ENCODE results near the gene RPP14. TPM values are rescaled to one million over a fixed set of nuclear protein-coding genes. Genes with fewer than 3 reads are reported as not detected.

RPP14 gene
- total and polyA plus RNA-seq, 2 experiments from 2014 or later: 11.7 to 18.6 TPM

- TF ChIP-seq, protein P1, sequence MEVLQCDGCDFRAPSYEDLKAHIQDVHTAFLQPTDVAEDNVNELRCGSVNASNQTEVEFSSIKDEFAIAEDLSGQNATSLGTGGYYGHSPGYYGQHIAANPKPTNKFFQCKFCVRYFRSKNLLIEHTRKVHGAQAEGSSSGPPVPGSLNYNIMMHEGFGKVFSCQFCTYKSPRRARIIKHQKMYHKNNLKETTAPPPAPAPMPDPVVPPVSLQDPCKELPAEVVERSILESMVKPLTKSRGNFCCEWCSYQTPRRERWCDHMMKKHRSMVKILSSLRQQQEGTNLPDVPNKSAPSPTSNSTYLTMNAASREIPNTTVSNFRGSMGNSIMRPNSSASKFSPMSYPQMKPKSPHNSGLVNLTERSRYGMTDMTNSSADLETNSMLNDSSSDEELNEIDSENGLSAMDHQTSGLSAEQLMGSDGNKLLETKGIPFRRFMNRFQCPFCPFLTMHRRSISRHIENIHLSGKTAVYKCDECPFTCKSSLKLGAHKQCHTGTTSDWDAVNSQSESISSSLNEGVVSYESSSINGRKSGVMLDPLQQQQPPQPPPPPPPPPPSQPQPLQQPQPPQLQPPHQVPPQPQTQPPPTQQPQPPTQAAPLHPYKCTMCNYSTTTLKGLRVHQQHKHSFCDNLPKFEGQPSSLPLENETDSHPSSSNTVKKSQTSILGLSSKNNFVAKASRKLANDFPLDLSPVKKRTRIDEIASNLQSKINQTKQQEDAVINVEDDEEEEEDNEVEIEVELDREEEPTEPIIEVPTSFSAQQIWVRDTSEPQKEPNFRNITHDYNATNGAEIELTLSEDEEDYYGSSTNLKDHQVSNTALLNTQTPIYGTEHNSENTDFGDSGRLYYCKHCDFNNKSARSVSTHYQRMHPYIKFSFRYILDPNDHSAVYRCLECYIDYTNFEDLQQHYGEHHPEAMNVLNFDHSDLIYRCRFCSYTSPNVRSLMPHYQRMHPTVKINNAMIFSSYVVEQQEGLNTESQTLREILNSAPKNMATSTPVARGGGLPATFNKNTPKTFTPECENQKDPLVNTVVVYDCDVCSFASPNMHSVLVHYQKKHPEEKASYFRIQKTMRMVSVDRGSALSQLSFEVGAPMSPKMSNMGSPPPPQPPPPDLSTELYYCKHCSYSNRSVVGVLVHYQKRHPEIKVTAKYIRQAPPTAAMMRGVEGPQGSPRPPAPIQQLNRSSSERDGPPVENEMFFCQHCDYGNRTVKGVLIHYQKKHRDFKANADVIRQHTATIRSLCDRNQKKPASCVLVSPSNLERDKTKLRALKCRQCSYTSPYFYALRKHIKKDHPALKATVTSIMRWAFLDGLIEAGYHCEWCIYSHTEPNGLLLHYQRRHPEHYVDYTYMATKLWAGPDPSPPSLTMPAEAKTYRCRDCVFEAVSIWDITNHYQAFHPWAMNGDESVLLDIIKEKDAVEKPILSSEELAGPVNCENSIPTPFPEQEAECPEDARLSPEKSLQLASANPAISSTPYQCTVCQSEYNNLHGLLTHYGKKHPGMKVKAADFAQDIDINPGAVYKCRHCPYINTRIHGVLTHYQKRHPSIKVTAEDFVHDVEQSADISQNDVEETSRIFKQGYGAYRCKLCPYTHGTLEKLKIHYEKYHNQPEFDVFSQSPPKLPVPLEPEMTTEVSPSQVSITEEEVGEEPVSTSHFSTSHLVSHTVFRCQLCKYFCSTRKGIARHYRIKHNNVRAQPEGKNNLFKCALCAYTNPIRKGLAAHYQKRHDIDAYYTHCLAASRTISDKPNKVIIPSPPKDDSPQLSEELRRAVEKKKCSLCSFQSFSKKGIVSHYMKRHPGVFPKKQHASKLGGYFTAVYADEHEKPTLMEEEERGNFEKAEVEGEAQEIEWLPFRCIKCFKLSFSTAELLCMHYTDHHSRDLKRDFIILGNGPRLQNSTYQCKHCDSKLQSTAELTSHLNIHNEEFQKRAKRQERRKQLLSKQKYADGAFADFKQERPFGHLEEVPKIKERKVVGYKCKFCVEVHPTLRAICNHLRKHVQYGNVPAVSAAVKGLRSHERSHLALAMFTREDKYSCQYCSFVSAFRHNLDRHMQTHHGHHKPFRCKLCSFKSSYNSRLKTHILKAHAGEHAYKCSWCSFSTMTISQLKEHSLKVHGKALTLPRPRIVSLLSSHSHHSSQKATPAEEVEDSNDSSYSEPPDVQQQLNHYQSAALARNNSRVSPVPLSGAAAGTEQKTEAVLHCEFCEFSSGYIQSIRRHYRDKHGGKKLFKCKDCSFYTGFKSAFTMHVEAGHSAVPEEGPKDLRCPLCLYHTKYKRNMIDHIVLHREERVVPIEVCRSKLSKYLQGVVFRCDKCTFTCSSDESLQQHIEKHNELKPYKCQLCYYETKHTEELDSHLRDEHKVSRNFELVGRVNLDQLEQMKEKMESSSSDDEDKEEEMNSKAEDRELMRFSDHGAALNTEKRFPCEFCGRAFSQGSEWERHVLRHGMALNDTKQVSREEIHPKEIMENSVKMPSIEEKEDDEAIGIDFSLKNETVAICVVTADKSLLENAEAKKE (CRISPR knock-in tag; IDR thresholded peaks at IDR 0.05): no peak
- TF ChIP-seq CREB1 (CRISPR knock-in tag; IDR thresholded peaks at IDR 0.05; ENCODE audit: low read depth) (no peak), JUNB (IDR thresholded peaks at IDR 0.05; ENCODE audit: unreplicated experiment) (no peak)
Measured at GRCh38 chr3:58296269-58296668, 9.8 kb upstream of the RPP14 start (continued).

DNA sequence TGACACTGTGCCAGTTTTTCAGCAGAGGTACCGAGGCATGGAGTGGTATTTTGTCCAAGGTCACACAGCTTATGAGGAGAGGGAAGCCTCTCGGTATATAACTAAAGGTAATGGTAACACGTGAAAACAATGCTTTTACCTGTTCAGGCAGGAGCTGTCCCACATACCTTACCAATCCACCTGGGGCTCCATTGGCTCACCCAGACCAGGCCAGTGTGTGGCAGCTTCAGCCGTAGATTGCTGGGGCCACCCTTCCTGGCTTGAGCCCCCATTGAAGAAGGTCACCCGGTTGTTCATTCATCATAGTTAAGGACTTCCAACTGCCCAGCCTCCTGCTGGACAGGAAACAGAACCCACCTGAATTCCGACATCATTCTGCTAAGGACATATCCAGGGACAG, 9.2 kb upstream of the RPP14 start:
- H3K4me2 ChIP-seq: no peak overlapping the region
- H3K27me3 Mint-ChIP-seq (ENCODE audit: insufficient read depth, low read depth, poor library complexity): peaks cover 3% of the 10 kb centered on the region
- 0 out of 2 replicates have a peak, but pooled peaks cover 3% of the 10 kb centered on the region for H3K27me3 ChIP-seq (ENCODE audit: insufficient read depth)
- no peaks in the 10 kb centered on the region for H3K9me2 ChIP-seq (ENCODE audit: insufficient read depth)
- ATAC-seq (no peak), DNase-seq (ENCODE audit: low spot score) (no peak)
- no peaks in the 10 kb centered on the region for H4K20me1 ChIP-seq (replicated peaks; ENCODE audit: insufficient read depth)
- no peak overlapping the region for H3K4me3 Mint-ChIP-seq
- H3K9me3 Mint-ChIP-seq: peaks cover 5% of the 10 kb centered on the region
- H3K4me1 Mint-ChIP-seq: peaks cover 7% of the 10 kb centered on the region
- no peak overlapping the region for H3K27ac ChIP-seq (ENCODE audit: low read depth)
- 0 out of 2 replicates have a peak, but pooled peaks cover 3% of the 10 kb centered on the region for H3K4me1 ChIP-seq (ENCODE audit: insufficient read depth)
- peaks cover 5% of the 10 kb centered on the region for H3K36me3 Mint-ChIP-seq (ENCODE audit: low read depth)
- no peaks in the 10 kb centered on the region for H3K36me3 ChIP-seq (ENCODE audit: insufficient read depth)
- no peak overlapping the region for H3K4me3 ChIP-seq
- H3K79me2 ChIP-seq (replicated peaks; ENCODE audit: insufficient read depth): no peaks in the 10 kb centered on the region
- no peak overlapping the region for H3K27ac Mint-ChIP-seq
- no peaks in the 10 kb centered on the region for H3F3A ChIP-seq (replicated peaks; ENCODE audit: low read depth)
- no peak overlapping the region for H2AFZ ChIP-seq
- TF ChIP-seq ZNF114 (CRISPR knock-in tag; IDR thresholded peaks at IDR 0.05): no peak
- no peak for TF ChIP-seq ETS1 (IDR thresholded peaks at IDR 0.05)
- no peak for TF ChIP-seq ZNF331 (CRISPR knock-in tag; IDR thresholded peaks at IDR 0.05; ENCODE audit: low read depth)
- no peak for TF ChIP-seq NANOG (IDR thresholded peaks at IDR 0.05; ENCODE audit: borderline replicate concordance)
- TF ChIP-seq, protein P1 (CRISPR knock-in tag; IDR thresholded peaks at IDR 0.05): no peak
- no peak for TF ChIP-seq STAT1 (IDR thresholded peaks at IDR 0.05; ENCODE audit: unreplicated experiment)
- no peak for TF ChIP-seq EZH2 (IDR thresholded peaks at IDR 0.05; ENCODE audit: low read depth, unreplicated experiment)
- TF ChIP-seq CREB1 (CRISPR knock-in tag; IDR thresholded peaks at IDR 0.05; ENCODE audit: low read depth): no peak
- no peak for TF ChIP-seq POLR2AphosphoS5 (IDR thresholded peaks at IDR 0.05; ENCODE audit: low read depth)

All from GM23338 (cell line).